Loucy (cell line): ENCODE results near the gene HOTAIR.

Experiments
- H2AFZ ChIP-seq: fragments of 200-600 bp; sonication (generic); 2 replicates; pipeline ENCODE4 v1.6.0; 2016; ENCODE audit warnings: antibody characterized with exemption, mild to moderate bottlenecking, low read length, moderate library complexity
- H3F3A ChIP-seq: fragments of 200-600 bp; 2 replicates; pipeline ENCODE4 v1.6.0; 2016; ENCODE audit warnings: antibody characterized with exemption, low read depth, mild to moderate bottlenecking
- H3K27me3 ChIP-seq: fragments of 200-600 bp; sonication (generic); 2 replicates; pipeline ENCODE4 v1.6.1; 2014; ENCODE audit warnings: low read length, mild to moderate bottlenecking; ENCODE audit not compliant: insufficient read depth, poor library complexity, severe bottlenecking
- H3K36me3 ChIP-seq: fragments of 200-600 bp; sonication (generic); 2 replicates; pipeline ENCODE4 v1.6.1; 2016; ENCODE audit warnings: low read length; ENCODE audit not compliant: insufficient read depth
- H3K4me1 ChIP-seq: fragments of 200-600 bp; sonication (generic); 2 replicates; pipeline ENCODE4 v1.5.1; 2014; ENCODE audit warnings: low read length, mild to moderate bottlenecking; ENCODE audit not compliant: insufficient read depth, poor library complexity, severe bottlenecking
- H3K4me2 ChIP-seq: fragments of 200-600 bp; sonication (generic); 2 replicates; pipeline ENCODE4 v1.6.0; 2014; ENCODE audit warnings: antibody characterized with exemption, low read length, low read depth, mild to moderate bottlenecking; ENCODE audit not compliant: poor library complexity, severe bottlenecking
- H3K4me3 ChIP-seq: fragments of 200-600 bp; sonication (generic); 2 replicates; pipeline ENCODE4 v1.5.1; 2014; ENCODE audit warnings: low read length, mild to moderate bottlenecking, mixed read lengths; ENCODE audit not compliant: poor library complexity, severe bottlenecking
- H3K79me2 ChIP-seq: fragments of 200-600 bp; sonication (generic); 2 replicates; pipeline ENCODE4 v1.6.1; 2014; ENCODE audit warnings: low read length; ENCODE audit not compliant: insufficient read depth
- H3K9ac ChIP-seq: fragments of 200-600 bp; sonication (generic); 2 replicates; pipeline ENCODE4 v1.6.0; 2014; ENCODE audit warnings: mild to moderate bottlenecking, low read depth, low read length, moderate library complexity; ENCODE audit not compliant: poor library complexity, severe bottlenecking
- H3K9me2 ChIP-seq: fragments of 200-600 bp; sonication (generic); replicated peaks from 2 replicates; pipeline ENCODE4 v1.6.1; 2016; ENCODE audit warnings: low read depth, low read length, mixed read lengths
- H3K9me3 ChIP-seq: fragments of 200-600 bp; sonication (generic); 2 replicates; pipeline ENCODE4 v1.6.1; 2014; ENCODE audit warnings: mild to moderate bottlenecking, antibody characterized with exemption, low read length, low read depth; ENCODE audit not compliant: insufficient read depth
- H4K20me1 ChIP-seq: fragments of 200-600 bp; sonication (generic); 2 replicates; pipeline ENCODE4 v1.6.0; 2014; ENCODE audit warnings: antibody characterized with exemption, low read length, mild to moderate bottlenecking; ENCODE audit not compliant: insufficient read depth, poor library complexity, severe bottlenecking
- CTCF ChIP-seq: fragments of 200-600 bp; sonication (generic); conservative IDR thresholded peaks from 2 replicates; pipeline ENCODE4 v1.5.1; 2014; ENCODE audit warnings: mild to moderate bottlenecking, antibody characterized with exemption, low read length
- EZH2phosphoT487 ChIP-seq: fragments of 200-600 bp; IDR thresholded peaks from 2 replicates; pipeline ENCODE4 v1.6.1; 2018; ENCODE audit warnings: antibody characterized with exemption, mild to moderate bottlenecking, moderate library complexity, borderline replicate concordance

The HOTAIR gene

DNA sequence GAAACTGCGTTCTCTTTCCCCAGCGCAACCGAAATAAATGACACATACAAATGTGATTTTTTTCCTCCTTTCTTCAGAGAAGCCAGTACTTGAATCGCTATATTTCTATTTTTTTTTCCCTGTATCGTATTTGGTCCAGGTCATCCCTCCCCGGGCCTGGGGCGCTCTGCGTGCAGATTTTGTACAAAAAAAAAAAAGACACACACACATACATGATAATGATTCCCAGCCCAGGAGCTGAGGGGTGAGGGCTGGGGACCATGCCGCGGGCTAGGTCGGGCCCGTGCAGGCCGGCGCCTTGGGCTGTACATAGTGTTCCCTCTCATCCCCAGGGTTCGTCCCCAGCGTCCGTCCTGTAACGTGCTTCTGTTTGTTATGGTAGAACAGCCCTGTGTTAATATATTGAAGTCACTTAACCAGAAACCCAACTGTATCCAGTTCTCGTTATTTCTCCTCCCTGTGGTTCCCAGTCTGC is 28.2 kb upstream of the HOTAIR start:
- TF ChIP-seq CTCF: no peak
- no peak for TF ChIP-seq EZH2phosphoT487
- peaks cover 4% of the 10 kb centered on the region for H4K20me1 ChIP-seq
- no peaks in the 10 kb centered on the region for H3K9me2 ChIP-seq
- H3K4me1 ChIP-seq: peaks cover 14% of the 10 kb centered on the region
- H3K79me2 ChIP-seq: peaks cover 6% of the 10 kb centered on the region; the same call in 1 of the 2 replicates
- no peak overlapping the region for H3K4me3 ChIP-seq
- no peaks in the 10 kb centered on the region for H3K9me3 ChIP-seq
- no peaks in the 10 kb centered on the region for H3K27me3 ChIP-seq
- H3K36me3 ChIP-seq: no peaks in the 10 kb centered on the region
- no peak overlapping the region for H3K9ac ChIP-seq
- no peak overlapping the region for H3K4me2 ChIP-seq
- no peak overlapping the region for H2AFZ ChIP-seq
- no peaks in the 10 kb centered on the region for H3F3A ChIP-seq

DNA sequence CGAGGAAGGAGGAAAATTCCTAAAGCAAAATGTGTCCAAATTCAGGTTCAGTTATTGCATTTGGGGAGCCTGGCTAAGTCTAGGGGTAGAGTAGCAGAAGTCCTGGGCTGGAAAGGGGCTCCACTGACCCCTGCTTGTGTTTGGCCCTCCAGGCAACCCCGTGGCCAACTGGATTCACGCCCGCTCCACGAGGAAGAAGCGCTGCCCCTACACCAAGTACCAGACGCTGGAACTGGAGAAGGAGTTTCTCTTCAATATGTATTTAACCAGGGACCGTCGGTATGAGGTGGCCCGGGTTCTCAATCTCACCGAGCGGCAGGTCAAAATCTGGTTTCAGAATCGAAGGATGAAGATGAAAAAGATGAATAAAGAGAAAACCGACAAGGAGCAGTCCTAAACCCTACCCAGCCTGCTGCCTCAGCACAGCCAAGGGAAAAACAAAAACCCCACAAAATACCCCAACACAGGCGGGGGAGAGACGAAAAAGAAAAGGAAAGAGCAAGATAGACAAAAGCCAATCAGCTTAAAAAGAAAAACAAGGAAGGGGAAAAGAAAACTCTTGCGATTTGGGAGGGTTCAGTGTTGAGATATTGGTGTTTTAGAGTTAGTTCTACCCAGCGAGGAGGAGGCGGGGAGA is 27.6 kb upstream of the HOTAIR start:
- Histone ChIP-seq H3K79me2 (peaks cover 12% of the 10 kb centered on the region; the same call in 1 of the 2 replicates), H4K20me1 (peaks cover 4% of the 10 kb centered on the region), H3F3A (no peaks in the 10 kb centered on the region), H3K4me2 (no peak overlapping the region), H2AFZ (no peak overlapping the region), H3K9ac (no peak overlapping the region), H3K36me3 (no peaks in the 10 kb centered on the region), H3K27me3 (no peaks in the 10 kb centered on the region), H3K4me1 (peaks cover 19% of the 10 kb centered on the region), H3K9me2 (no peaks in the 10 kb centered on the region), H3K9me3 (no peaks in the 10 kb centered on the region), H3K4me3 (no peak overlapping the region)
- TF ChIP-seq CTCF (no peak), EZH2phosphoT487 (no peak)

GRCh38 chr12:54001283-54002187 is 26.8 kb upstream of the HOTAIR start:
- Histone ChIP-seq H3K9me3 (no peaks in the 10 kb centered on the region), H3F3A (no peaks in the 10 kb centered on the region), H3K9me2 (no peaks in the 10 kb centered on the region), H2AFZ (no peak overlapping the region), H3K4me1 (peaks cover 28% of the 10 kb centered on the region), H3K27me3 (no peaks in the 10 kb centered on the region), H3K9ac (no peak overlapping the region), H3K4me2 (no peak overlapping the region), H3K4me3 (no peak overlapping the region), H4K20me1 (peaks cover 4% of the 10 kb centered on the region), H3K79me2 (peaks cover 20% of the 10 kb centered on the region), H3K36me3 (no peaks in the 10 kb centered on the region)
- TF ChIP-seq EZH2phosphoT487 (no peak), CTCF (no peak)
